ENCODE results near the gene SCFD2.
A peak's percentile ranks its signal among the peaks of the same experiment; 100 is the strongest.

Gene SCFD2

GRCh38 chr4:52889354-52889753, 476.5 kb downstream of the SCFD2 start:
- H3K4me3 ChIP-seq (ENCODE audit: low read length) = no peak overlapping the region
- TF ChIP-seq CTCF (conservative IDR thresholded peaks at IDR 0.05; ENCODE audit: low read depth, low read length) = no peak
- no peak for DNase-seq (ENCODE audit: low read depth)

GRCh38 chr4:52884994-52885393, 480.9 kb downstream of the SCFD2 start:
- TF ChIP-seq CTCF (conservative IDR thresholded peaks at IDR 0.05; ENCODE audit: low read depth, low read length) = no peak
- no peak overlapping the region for H3K4me3 ChIP-seq (ENCODE audit: low read length)
- no peak for DNase-seq (ENCODE audit: low read depth)

- H3K4me3 ChIP-seq (ENCODE audit: low read length) = no peak overlapping the region
- no peak for TF ChIP-seq CTCF (conservative IDR thresholded peaks at IDR 0.05; ENCODE audit: low read depth, low read length)
- DNase-seq (ENCODE audit: low read depth) = no peak
These were observed 481.9 kb downstream of the SCFD2 start for GRCh38 chr4:52883707-52884669.

GRCh38 chr4:52883183-52883621, 482.7 kb downstream of the SCFD2 start:
- no peak overlapping the region for H3K4me3 ChIP-seq (ENCODE audit: low read length)
- TF ChIP-seq CTCF (conservative IDR thresholded peaks at IDR 0.05; ENCODE audit: low read depth, low read length) = no peak
- peak; percentile 95 for DNase-seq (ENCODE audit: low read depth)

GRCh38 chr4:52880994-52881393, 484.9 kb downstream of the SCFD2 start:
- H3K4me3 ChIP-seq (ENCODE audit: low read length) = no peak overlapping the region
- no peak for TF ChIP-seq CTCF (conservative IDR thresholded peaks at IDR 0.05; ENCODE audit: low read depth, low read length)
- DNase-seq (ENCODE audit: low read depth) = no peak

GRCh38 chr4:52879471-52879870, 486.4 kb downstream of the SCFD2 start:
- no peak overlapping the region for H3K4me3 ChIP-seq (ENCODE audit: low read length)
- no peak for TF ChIP-seq CTCF (conservative IDR thresholded peaks at IDR 0.05; ENCODE audit: low read depth, low read length)
- no peak for DNase-seq (ENCODE audit: low read depth)

GRCh38 chr4:52877694-52878093, 488.2 kb downstream of the SCFD2 start:
- no peak for TF ChIP-seq CTCF (conservative IDR thresholded peaks at IDR 0.05; ENCODE audit: low read depth, low read length)
- DNase-seq (ENCODE audit: low read depth) = no peak
- no peak overlapping the region for H3K4me3 ChIP-seq (ENCODE audit: low read length)

Measured in retinal pigment epithelial cell (primary cell).